HG03135 (cell line): Measurements from ENCODE around the gene TMEM209.
"Not testable (repeated sequence)": the region's sequence is repeated elsewhere in the genome, so short reads cannot be mapped to it uniquely, and the experiment has no call there.

Experiments used
- ATAC-seq: cut with Tn5 transposase; IDR thresholded peaks from one replicate; pipeline ENCODE4 v1.9.1; 2021; ENCODE audit warnings: mild to moderate bottlenecking, moderate library complexity; ENCODE audit not compliant: unreplicated experiment

Gene TMEM209

GRCh38 chr7:130131964-130132875 lies 73.0 kb downstream of the TMEM209 start:
- ATAC-seq = no peak

- ATAC-seq = no peak
These were observed 73.9 kb downstream of the TMEM209 start for GRCh38 chr7:130131191-130131834.

DNA sequence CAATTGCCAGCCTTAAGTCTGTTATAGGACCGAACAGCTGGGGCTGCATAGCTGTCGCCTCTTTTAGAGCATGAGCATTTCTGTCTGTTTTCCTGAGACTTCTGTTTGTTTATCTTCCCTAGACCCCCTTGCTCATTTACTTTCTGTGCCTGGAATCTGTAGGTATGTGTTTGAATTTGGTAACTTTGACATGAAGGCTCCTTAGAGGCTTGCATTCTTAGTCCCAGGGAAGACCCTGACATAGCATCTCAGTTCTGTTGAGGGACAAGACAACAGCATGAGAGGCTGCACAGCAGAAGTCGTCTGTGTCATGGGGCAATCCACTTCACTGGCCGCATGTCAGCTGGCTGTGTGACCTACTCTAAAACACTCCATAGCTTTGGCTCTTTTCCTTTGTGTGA lies 76.2 kb downstream of the TMEM209 start:
- no peak for ATAC-seq

GRCh38 chr7:130127821-130128317 lies 77.3 kb downstream of the TMEM209 start:
- ATAC-seq = no peak

- no peak for ATAC-seq
These were observed 77.8 kb downstream of the TMEM209 start for GRCh38 chr7:130127404-130127803.

GRCh38 chr7:130126840-130127239 lies 78.4 kb downstream of the TMEM209 start:
- ATAC-seq = not testable (repeated sequence)

- ATAC-seq = no peak
These were observed 80.5 kb downstream of the TMEM209 start for GRCh38 chr7:130124711-130125110.

DNA sequence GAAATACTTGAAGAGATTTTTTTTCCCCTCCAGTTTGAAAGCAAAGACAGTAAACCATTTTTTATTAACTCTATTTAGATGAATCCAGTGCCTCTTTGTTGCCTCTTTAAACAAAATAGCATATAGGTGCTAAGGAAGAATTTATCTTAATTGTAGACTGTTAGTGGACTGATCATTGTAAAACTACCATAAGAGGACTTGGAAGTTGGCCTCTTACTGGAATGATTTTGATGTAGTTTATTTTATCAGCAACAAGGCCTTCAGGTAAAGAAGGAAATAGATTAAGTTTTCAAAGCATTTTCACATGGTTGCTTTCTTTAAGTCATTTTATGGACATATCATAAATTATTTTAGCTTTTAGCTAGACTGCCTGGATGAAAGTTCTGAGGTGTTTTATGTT lies 81.7 kb downstream of the TMEM209 start:
- no peak for ATAC-seq

DNA sequence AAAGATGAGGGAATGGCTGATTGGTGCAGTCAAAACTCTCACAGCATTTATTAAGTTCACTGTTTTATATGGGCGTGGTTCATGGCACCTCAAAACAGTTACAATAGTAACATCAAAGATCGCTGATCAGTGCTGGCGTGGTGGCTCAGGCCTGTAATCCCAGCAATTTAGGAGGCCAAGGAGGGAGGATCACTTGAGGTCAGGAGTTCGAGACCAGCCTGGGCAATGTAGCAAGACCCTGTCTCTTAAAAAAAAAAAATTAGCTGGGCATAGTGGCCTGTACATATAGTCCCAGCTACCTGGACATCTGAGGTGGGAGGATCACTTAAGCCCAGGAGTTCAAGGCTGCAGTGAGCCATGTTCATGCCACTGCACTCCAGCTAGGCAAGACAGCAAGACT lies 86.4 kb downstream of the TMEM209 start:
- no peak for ATAC-seq

DNA sequence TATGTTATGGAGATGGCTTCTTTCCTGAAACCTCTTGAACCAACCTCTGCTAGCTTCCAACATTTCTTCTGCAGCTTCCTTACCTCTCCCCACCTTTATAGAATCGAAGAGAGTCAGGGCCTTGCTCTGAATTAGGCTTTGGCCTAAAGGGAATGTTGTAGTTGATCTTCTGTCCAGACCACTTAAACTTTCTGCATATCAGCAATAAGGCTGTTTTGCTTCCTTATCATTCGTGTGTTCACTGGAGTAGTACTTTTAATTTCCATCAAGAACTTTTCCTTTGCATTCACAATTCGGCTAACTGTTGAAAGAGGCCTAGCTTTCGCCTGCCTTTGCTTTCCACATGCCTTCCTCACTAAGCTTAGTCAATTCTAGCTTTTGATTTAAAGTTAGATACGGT lies 86.9 kb downstream of the TMEM209 start:
- no peak for ATAC-seq

- no peak for ATAC-seq
These were observed 90.4 kb downstream of the TMEM209 start for GRCh38 chr7:130114776-130115175.
